HG03025 (cell line): Measurements from ENCODE around the gene LAMB4.

ENCODE experiments used
- ATAC-seq: cut with Tn5 transposase; IDR thresholded peaks from one replicate; pipeline ENCODE4 v1.9.1; 2021; ENCODE audit warnings: mild to moderate bottlenecking, moderate library complexity; ENCODE audit not compliant: unreplicated experiment, low FRiP score

The LAMB4 gene

GRCh38 chr7:108130261-108130660, at the start of gene LAMB4:
TSS of gene LAMB4 (minus strand) at chr7:108130361. CDS start at chr7:108123164, 7,197 bp downstream.
- ATAC-seq, result no peak

GRCh38 chr7:108178398-108178797, 48.2 kb upstream of the LAMB4 start:
- no peak for ATAC-seq

- no peak for ATAC-seq
These were observed 41.0 kb upstream of the LAMB4 start for GRCh38 chr7:108171164-108171563.

- ATAC-seq, result no peak
These were observed 40.1 kb upstream of the LAMB4 start for GRCh38 chr7:108170251-108170650.

GRCh38 chr7:108167460-108167859, 37.3 kb upstream of the LAMB4 start:
- no peak for ATAC-seq

- ATAC-seq, result no peak
These were observed 36.5 kb upstream of the LAMB4 start for GRCh38 chr7:108166687-108167086.

- no peak for ATAC-seq
These were observed 35.6 kb upstream of the LAMB4 start for GRCh38 chr7:108165723-108166122.

GRCh38 chr7:108164946-108165345, 34.8 kb upstream of the LAMB4 start:
- ATAC-seq, result no peak

- no peak for ATAC-seq
These were observed 34.2 kb upstream of the LAMB4 start for GRCh38 chr7:108164342-108164741.

- no peak for ATAC-seq
These were observed 28.6 kb upstream of the LAMB4 start for GRCh38 chr7:108158776-108159175.

GRCh38 chr7:108157606-108158335, 27.6 kb upstream of the LAMB4 start:
- no peak for ATAC-seq

- ATAC-seq, result no peak
These were observed 26.9 kb upstream of the LAMB4 start for GRCh38 chr7:108156897-108157605.

- ATAC-seq, result no peak
These were observed 22.0 kb upstream of the LAMB4 start for GRCh38 chr7:108152198-108152597.

- no peak for ATAC-seq
These were observed 19.7 kb upstream of the LAMB4 start for GRCh38 chr7:108149908-108150307.

- no peak for ATAC-seq
These were observed 19.0 kb upstream of the LAMB4 start for GRCh38 chr7:108149119-108149518.

GRCh38 chr7:108147031-108147563, 16.9 kb upstream of the LAMB4 start:
- ATAC-seq, result no peak

- ATAC-seq, result no peak
These were observed 16.1 kb upstream of the LAMB4 start for GRCh38 chr7:108146070-108146842.

GRCh38 chr7:108145401-108145800, 15.2 kb upstream of the LAMB4 start:
- ATAC-seq, result no peak

- no peak for ATAC-seq
These were observed 14.8 kb upstream of the LAMB4 start for GRCh38 chr7:108144931-108145330.

GRCh38 chr7:108143658-108144420, 13.7 kb upstream of the LAMB4 start:
- no peak for ATAC-seq
